Measurements from ENCODE around the gene KRT35.

The KRT35 gene

GRCh38 chr17:41451154-41451728, 29.7 kb downstream of the KRT35 start:
- Histone ChIP-seq H3K27me3 (ENCODE audit: insufficient read depth, low read length) (no peaks in the 10 kb centered on the region), H3K9me3 (ENCODE audit: low read length) (no peaks in the 10 kb centered on the region), H2AFZ (ENCODE audit: low read depth, low read length) (no peak overlapping the region), H3K4me1 (ENCODE audit: insufficient read depth, low read length) (no peaks in the 10 kb centered on the region), H3K4me3 (ENCODE audit: low read length) (no peak overlapping the region), H3K36me3 (ENCODE audit: insufficient read depth, low read length) (no peaks in the 10 kb centered on the region)

- H3K27me3 ChIP-seq (ENCODE audit: insufficient read depth, low read length): no peaks in the 10 kb centered on the region
- H3K4me1 ChIP-seq (ENCODE audit: insufficient read depth, low read length): no peaks in the 10 kb centered on the region
- no peaks in the 10 kb centered on the region for H3K36me3 ChIP-seq (ENCODE audit: insufficient read depth, low read length)
- H3K4me3 ChIP-seq (ENCODE audit: low read length): no peak overlapping the region
- H2AFZ ChIP-seq (ENCODE audit: low read depth, low read length): no peak overlapping the region
- H3K9me3 ChIP-seq (ENCODE audit: low read length): no peaks in the 10 kb centered on the region
Measured at GRCh38 chr17:41449008-41449407, 31.9 kb downstream of the KRT35 start.

GRCh38 chr17:41448506-41448905, 32.4 kb downstream of the KRT35 start:
- Histone ChIP-seq H2AFZ (ENCODE audit: low read depth, low read length) (no peak overlapping the region), H3K4me3 (ENCODE audit: low read length) (no peak overlapping the region), H3K36me3 (ENCODE audit: insufficient read depth, low read length) (no peaks in the 10 kb centered on the region), H3K4me1 (ENCODE audit: insufficient read depth, low read length) (no peaks in the 10 kb centered on the region), H3K9me3 (ENCODE audit: low read length) (no peaks in the 10 kb centered on the region), H3K27me3 (ENCODE audit: insufficient read depth, low read length) (no peaks in the 10 kb centered on the region)

GRCh38 chr17:41446806-41447205, 34.1 kb downstream of the KRT35 start:
- Histone ChIP-seq H3K4me1 (ENCODE audit: insufficient read depth, low read length) (no peaks in the 10 kb centered on the region), H3K27me3 (ENCODE audit: insufficient read depth, low read length) (no peaks in the 10 kb centered on the region), H3K36me3 (ENCODE audit: insufficient read depth, low read length) (no peaks in the 10 kb centered on the region), H2AFZ (ENCODE audit: low read depth, low read length) (no peak overlapping the region), H3K9me3 (ENCODE audit: low read length) (no peaks in the 10 kb centered on the region), H3K4me3 (ENCODE audit: low read length) (no peak overlapping the region)

- H3K27me3 ChIP-seq (ENCODE audit: insufficient read depth, low read length): peaks cover 2% of the 10 kb centered on the region
- no peaks in the 10 kb centered on the region for H3K36me3 ChIP-seq (ENCODE audit: insufficient read depth, low read length)
- no peaks in the 10 kb centered on the region for H3K4me1 ChIP-seq (ENCODE audit: insufficient read depth, low read length)
- no peak overlapping the region for H3K4me3 ChIP-seq (ENCODE audit: low read length)
- H3K9me3 ChIP-seq (ENCODE audit: low read length): no peaks in the 10 kb centered on the region
- H2AFZ ChIP-seq (ENCODE audit: low read depth, low read length): no peak overlapping the region
Measured at GRCh38 chr17:41444640-41445039, 36.3 kb downstream of the KRT35 start.

- no peaks in the 10 kb centered on the region for H3K36me3 ChIP-seq (ENCODE audit: insufficient read depth, low read length)
- no peak overlapping the region for H3K4me3 ChIP-seq (ENCODE audit: low read length)
- H3K4me1 ChIP-seq (ENCODE audit: insufficient read depth, low read length): no peaks in the 10 kb centered on the region
- peaks cover 2% of the 10 kb centered on the region for H3K27me3 ChIP-seq (ENCODE audit: insufficient read depth, low read length)
- no peaks in the 10 kb centered on the region for H3K9me3 ChIP-seq (ENCODE audit: low read length)
- no peak overlapping the region for H2AFZ ChIP-seq (ENCODE audit: low read depth, low read length)
Measured at GRCh38 chr17:41444186-41444585, 36.8 kb downstream of the KRT35 start.

GRCh38 chr17:41442739-41443138, 38.2 kb downstream of the KRT35 start:
- no peaks in the 10 kb centered on the region for H3K4me1 ChIP-seq (ENCODE audit: insufficient read depth, low read length)
- H3K9me3 ChIP-seq (ENCODE audit: low read length): no peaks in the 10 kb centered on the region
- no peak overlapping the region for H2AFZ ChIP-seq (ENCODE audit: low read depth, low read length)
- H3K36me3 ChIP-seq (ENCODE audit: insufficient read depth, low read length): no peaks in the 10 kb centered on the region
- peaks cover 2% of the 10 kb centered on the region for H3K27me3 ChIP-seq (ENCODE audit: insufficient read depth, low read length)
- H3K4me3 ChIP-seq (ENCODE audit: low read length): no peak overlapping the region

- Histone ChIP-seq H3K36me3 (ENCODE audit: insufficient read depth, low read length) (no peaks in the 10 kb centered on the region), H2AFZ (ENCODE audit: low read depth, low read length) (no peak within 1 kb of the TSS), H3K4me3 (ENCODE audit: low read length) (no peak within 1 kb of the TSS), H3K27me3 (ENCODE audit: insufficient read depth, low read length) (peaks cover 2% of the 10 kb centered on the region), H3K4me1 (ENCODE audit: insufficient read depth, low read length) (no peaks in the 10 kb centered on the region), H3K9me3 (ENCODE audit: low read length) (no peaks in the 10 kb centered on the region)
Measured at GRCh38 chr17:41440531-41441033, 40.4 kb downstream of the KRT35 start, which contains the start of gene KRT38. TSS of gene KRT38 (minus strand) at chr17:41440983. CDS start at chr17:41440921, 62 bp downstream.

GRCh38 chr17:41439375-41439774, 41.6 kb downstream of the KRT35 start:
- no peaks in the 10 kb centered on the region for H3K4me1 ChIP-seq (ENCODE audit: insufficient read depth, low read length)
- no peak overlapping the region for H3K4me3 ChIP-seq (ENCODE audit: low read length)
- H3K27me3 ChIP-seq (ENCODE audit: insufficient read depth, low read length): peaks cover 2% of the 10 kb centered on the region

GRCh38 chr17:41437769-41438168, 43.2 kb downstream of the KRT35 start:
- Histone ChIP-seq H2AFZ (ENCODE audit: low read depth, low read length) (no peak overlapping the region), H3K4me3 (ENCODE audit: low read length) (no peak overlapping the region), H3K4me1 (ENCODE audit: insufficient read depth, low read length) (no peaks in the 10 kb centered on the region), H3K9me3 (ENCODE audit: low read length) (no peaks in the 10 kb centered on the region), H3K27me3 (ENCODE audit: insufficient read depth, low read length) (peaks cover 2% of the 10 kb centered on the region), H3K36me3 (ENCODE audit: insufficient read depth, low read length) (no peaks in the 10 kb centered on the region)

More at GRCh38 chr17:41439375-41439774, 41.6 kb downstream of the KRT35 start:
- H3K36me3 ChIP-seq (ENCODE audit: insufficient read depth, low read length): no peaks in the 10 kb centered on the region
- H3K9me3 ChIP-seq (ENCODE audit: low read length): no peaks in the 10 kb centered on the region
- H2AFZ ChIP-seq (ENCODE audit: low read depth, low read length): no peak overlapping the region

GRCh38 chr17:41437254-41437653, 43.7 kb downstream of the KRT35 start:
- Histone ChIP-seq H3K9me3 (ENCODE audit: low read length) (no peaks in the 10 kb centered on the region), H3K27me3 (ENCODE audit: insufficient read depth, low read length) (peaks cover 2% of the 10 kb centered on the region), H3K4me1 (ENCODE audit: insufficient read depth, low read length) (no peaks in the 10 kb centered on the region), H3K4me3 (ENCODE audit: low read length) (no peak overlapping the region), H2AFZ (ENCODE audit: low read depth, low read length) (no peak overlapping the region), H3K36me3 (ENCODE audit: insufficient read depth, low read length) (no peaks in the 10 kb centered on the region)

- Histone ChIP-seq H3K36me3 (ENCODE audit: insufficient read depth, low read length) (no peaks in the 10 kb centered on the region), H3K4me1 (ENCODE audit: insufficient read depth, low read length) (no peaks in the 10 kb centered on the region), H3K4me3 (ENCODE audit: low read length) (no peak overlapping the region), H3K9me3 (ENCODE audit: low read length) (no peaks in the 10 kb centered on the region), H2AFZ (ENCODE audit: low read depth, low read length) (no peak overlapping the region), H3K27me3 (ENCODE audit: insufficient read depth, low read length) (no peaks in the 10 kb centered on the region)
Measured at GRCh38 chr17:41434415-41434814, 46.5 kb downstream of the KRT35 start.

GRCh38 chr17:41434005-41434404, 46.9 kb downstream of the KRT35 start:
- Histone ChIP-seq H3K27me3 (ENCODE audit: insufficient read depth, low read length) (no peaks in the 10 kb centered on the region), H3K4me1 (ENCODE audit: insufficient read depth, low read length) (no peaks in the 10 kb centered on the region), H3K36me3 (ENCODE audit: insufficient read depth, low read length) (no peaks in the 10 kb centered on the region), H3K4me3 (ENCODE audit: low read length) (no peak overlapping the region), H3K9me3 (ENCODE audit: low read length) (no peaks in the 10 kb centered on the region), H2AFZ (ENCODE audit: low read depth, low read length) (no peak overlapping the region)

GRCh38 chr17:41433586-41433985, 47.4 kb downstream of the KRT35 start:
- no peaks in the 10 kb centered on the region for H3K27me3 ChIP-seq (ENCODE audit: insufficient read depth, low read length)
- H3K36me3 ChIP-seq (ENCODE audit: insufficient read depth, low read length): no peaks in the 10 kb centered on the region
- H3K9me3 ChIP-seq (ENCODE audit: low read length): no peaks in the 10 kb centered on the region
- no peak overlapping the region for H2AFZ ChIP-seq (ENCODE audit: low read depth, low read length)
- no peaks in the 10 kb centered on the region for H3K4me1 ChIP-seq (ENCODE audit: insufficient read depth, low read length)
- H3K4me3 ChIP-seq (ENCODE audit: low read length): no peak overlapping the region

Data from neuron (in vitro differentiated cells).